Measurements from ENCODE around the gene TTC31.

GRCh38 chr2:74540291-74540690 lies 57.4 kb downstream of the TTC31 start:
- TF ChIP-seq, protein P1, sequence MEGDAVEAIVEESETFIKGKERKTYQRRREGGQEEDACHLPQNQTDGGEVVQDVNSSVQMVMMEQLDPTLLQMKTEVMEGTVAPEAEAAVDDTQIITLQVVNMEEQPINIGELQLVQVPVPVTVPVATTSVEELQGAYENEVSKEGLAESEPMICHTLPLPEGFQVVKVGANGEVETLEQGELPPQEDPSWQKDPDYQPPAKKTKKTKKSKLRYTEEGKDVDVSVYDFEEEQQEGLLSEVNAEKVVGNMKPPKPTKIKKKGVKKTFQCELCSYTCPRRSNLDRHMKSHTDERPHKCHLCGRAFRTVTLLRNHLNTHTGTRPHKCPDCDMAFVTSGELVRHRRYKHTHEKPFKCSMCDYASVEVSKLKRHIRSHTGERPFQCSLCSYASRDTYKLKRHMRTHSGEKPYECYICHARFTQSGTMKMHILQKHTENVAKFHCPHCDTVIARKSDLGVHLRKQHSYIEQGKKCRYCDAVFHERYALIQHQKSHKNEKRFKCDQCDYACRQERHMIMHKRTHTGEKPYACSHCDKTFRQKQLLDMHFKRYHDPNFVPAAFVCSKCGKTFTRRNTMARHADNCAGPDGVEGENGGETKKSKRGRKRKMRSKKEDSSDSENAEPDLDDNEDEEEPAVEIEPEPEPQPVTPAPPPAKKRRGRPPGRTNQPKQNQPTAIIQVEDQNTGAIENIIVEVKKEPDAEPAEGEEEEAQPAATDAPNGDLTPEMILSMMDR (IDR thresholded peaks at IDR 0.05) = no peak
- TF ChIP-seq POLR2A (IDR thresholded peaks at IDR 0.05) = no peak

All from vagina (tissue), 2 donors.